Naive B cell (primary cell): ENCODE results near the gene COPZ2. TPM values are rescaled to one million over a fixed set of nuclear protein-coding genes. Genes with fewer than 3 reads are reported as not detected.
"Not testable (repeated sequence)": the region's sequence is repeated elsewhere in the genome, so short reads cannot be mapped to it uniquely, and the experiment has no call there.

ENCODE experiments used
- ATAC-seq, 2 donors: fragments of 150-1000 bp; cut with Tn5 transposase; 2 replicates each; pipeline ENCODE4 v1.10.0; 2021; ENCODE audit warnings: low read depth in 2 of 2, mild to moderate bottlenecking in 2 of 2, moderate library complexity in 2 of 2
- DNase-seq: peaks from one replicate; pipeline ENCODE4 v3.0.0; 2022
- H3K27ac Mint-ChIP-seq, 6 donors: one replicate each; pipeline ENCODE4 v1.8.0; 2020 to 2022; ENCODE audit warnings: mild to moderate bottlenecking in 6 of 6, mixed read lengths in 6 of 6, moderate library complexity in 5 of 6, inconsistent platforms in 2 of 6
- H3K27me3 Mint-ChIP-seq, 3 donors: one replicate each; pipeline ENCODE4 v1.8.0; 2021 to 2022; ENCODE audit warnings: mixed read lengths in 3 of 3, mild to moderate bottlenecking in 1 of 3
- H3K36me3 Mint-ChIP-seq, 2 donors: one replicate each; pipeline ENCODE4 v1.8.0; 2020 to 2022; ENCODE audit warnings: mixed read lengths in 2 of 2, inconsistent platforms in 1 of 2, mild to moderate bottlenecking in 1 of 2
- H3K4me1 Mint-ChIP-seq, 3 donors: one replicate each; pipeline ENCODE4 v1.8.0; 2020 to 2022; ENCODE audit warnings: mixed read lengths in 3 of 3, inconsistent platforms in 1 of 3, mild to moderate bottlenecking in 1 of 3, moderate library complexity in 1 of 3
- H3K4me3 Mint-ChIP-seq, 8 donors: one replicate each; pipeline ENCODE4 v1.8.0; 2020 to 2022; ENCODE audit warnings: mild to moderate bottlenecking in 8 of 8, mixed read lengths in 8 of 8, moderate library complexity in 8 of 8, inconsistent platforms in 2 of 8
- H3K9me3 Mint-ChIP-seq, 7 donors: one replicate each; pipeline ENCODE4 v1.8.0; 2020 to 2022; ENCODE audit warnings: mixed read lengths in 7 of 7, mild to moderate bottlenecking in 5 of 7, inconsistent platforms in 2 of 7, moderate library complexity in 1 of 7
- polyA plus RNA-seq, 6 donors: library from polyadenylated mRNA; unstranded; fragments of 300-500 nt; fragmentation: Illumina TruSeq; gene quantifications; one replicate each; pipeline ENCODE4 v1.2.3, GENCODE V29; 2021; ENCODE audit warnings: low read depth in 6 of 6

Gene COPZ2
- polyA plus RNA-seq, 6 donors from 2014 or later = 0.81 to 2.5 (median 1.6) TPM; not detected in 1

- Mint-ChIP-seq H3K27me3 (peaks cover 30 to 39% (median 37%) of the 10 kb centered on the region in 3 donors), H3K4me1 (peaks cover 0 to 7% (median 6%) of the 10 kb centered on the region in 3 donors), H3K27ac (no peak overlapping the region), H3K36me3 (no peaks in the 10 kb centered on the region), H3K4me3 (no peak overlapping the region), H3K9me3 (no peaks in the 10 kb centered on the region)
- ATAC-seq (no peak), DNase-seq (no peak)
Measured at GRCh38 chr17:48004983-48005382, 32.6 kb downstream of the COPZ2 start.

GRCh38 chr17:48003417-48004151 is 34.0 kb downstream of the COPZ2 start:
- H3K36me3 Mint-ChIP-seq = no peaks in the 10 kb centered on the region
- H3K4me1 Mint-ChIP-seq = peaks cover 0 to 7% (median 6%) of the 10 kb centered on the region in 3 donors
- ATAC-seq = no peak
- no peaks in the 10 kb centered on the region for H3K9me3 Mint-ChIP-seq
- no peak for DNase-seq
- peaks cover 21 to 34% (median 30%) of the 10 kb centered on the region in 3 donors for H3K27me3 Mint-ChIP-seq
- no peak overlapping the region for H3K27ac Mint-ChIP-seq
- H3K4me3 Mint-ChIP-seq = no peak overlapping the region

- H3K27ac Mint-ChIP-seq = no peak overlapping the region
- ATAC-seq (no peak), DNase-seq (no peak)
- H3K4me3 Mint-ChIP-seq = no peak overlapping the region
- H3K9me3 Mint-ChIP-seq = no peaks in the 10 kb centered on the region
- peaks cover 18 to 32% (median 30%) of the 10 kb centered on the region in 3 donors for H3K27me3 Mint-ChIP-seq
- peaks cover 0 to 7% (median 6%) of the 10 kb centered on the region in 3 donors for H3K4me1 Mint-ChIP-seq
- no peaks in the 10 kb centered on the region for H3K36me3 Mint-ChIP-seq
Measured at GRCh38 chr17:48002916-48003416, 34.6 kb downstream of the COPZ2 start.

- Mint-ChIP-seq H3K27me3 (peaks cover 18 to 31% (median 29%) of the 10 kb centered on the region in 3 donors), H3K36me3 (no peaks in the 10 kb centered on the region), H3K9me3 (no peaks in the 10 kb centered on the region), H3K4me3 (no peak overlapping the region), H3K27ac (no peak overlapping the region), H3K4me1 (peaks cover 0 to 7% (median 6%) of the 10 kb centered on the region in 3 donors)
- no peak for DNase-seq
- peak in 1 of 2 donors; percentile 33 for ATAC-seq
Measured at GRCh38 chr17:48002266-48002915, 35.2 kb downstream of the COPZ2 start.

- not testable (repeated sequence) for H3K9me3 Mint-ChIP-seq, H3K36me3 Mint-ChIP-seq, H3K4me3 Mint-ChIP-seq, H3K4me1 Mint-ChIP-seq, ATAC-seq, DNase-seq, H3K27ac Mint-ChIP-seq
- H3K27me3 Mint-ChIP-seq = peaks cover 13 to 25% (median 23%) of the 10 kb centered on the region in 3 donors
Measured at GRCh38 chr17:48001657-48002056, 35.9 kb downstream of the COPZ2 start.

- no peak for ATAC-seq
- H3K4me1 Mint-ChIP-seq = peaks cover 0 to 7% (median 6%) of the 10 kb centered on the region in 3 donors
- H3K27me3 Mint-ChIP-seq = peaks cover 17 to 29% (median 25%) of the 10 kb centered on the region in 3 donors
- no peak overlapping the region for H3K27ac Mint-ChIP-seq
- no peaks in the 10 kb centered on the region for H3K9me3 Mint-ChIP-seq
- no peak overlapping the region for H3K4me3 Mint-ChIP-seq
- DNase-seq = no peak
- no peaks in the 10 kb centered on the region for H3K36me3 Mint-ChIP-seq
Measured at GRCh38 chr17:48001197-48001596, 36.4 kb downstream of the COPZ2 start.

GRCh38 chr17:47999582-47999981 is 38.0 kb downstream of the COPZ2 start:
- no peak for ATAC-seq

GRCh38 chr17:47998044-47998443 is 39.6 kb downstream of the COPZ2 start:
- Mint-ChIP-seq H3K9me3 (no peaks in the 10 kb centered on the region), H3K27ac (no peak overlapping the region), H3K36me3 (no peaks in the 10 kb centered on the region), H3K4me1 (peaks cover 0 to 7% (median 6%) of the 10 kb centered on the region in 3 donors), H3K27me3 (peaks cover 9 to 31% (median 23%) of the 10 kb centered on the region in 3 donors), H3K4me3 (no peak overlapping the region)
- ATAC-seq = no peak
- no peak for DNase-seq

More at GRCh38 chr17:47999582-47999981, 38.0 kb downstream of the COPZ2 start:
- Mint-ChIP-seq H3K27ac (no peak overlapping the region), H3K4me3 (no peak overlapping the region), H3K27me3 (peaks cover 13 to 32% (median 19%) of the 10 kb centered on the region in 3 donors), H3K36me3 (no peaks in the 10 kb centered on the region), H3K9me3 (no peaks in the 10 kb centered on the region), H3K4me1 (peaks cover 0 to 7% (median 6%) of the 10 kb centered on the region in 3 donors)
- DNase-seq = no peak

GRCh38 chr17:47997586-47997985 is 40.0 kb downstream of the COPZ2 start:
- Mint-ChIP-seq H3K36me3 (no peaks in the 10 kb centered on the region), H3K4me3 (no peak overlapping the region), H3K4me1 (peaks cover 0 to 5% (median 2%) of the 10 kb centered on the region in 3 donors), H3K27ac (no peak overlapping the region), H3K9me3 (no peaks in the 10 kb centered on the region), H3K27me3 (peaks cover 7 to 29% (median 27%) of the 10 kb centered on the region in 3 donors)
- ATAC-seq (no peak), DNase-seq (no peak)

GRCh38 chr17:47996201-47996600 is 41.4 kb downstream of the COPZ2 start:
- DNase-seq = no peak
- peaks cover 5 to 30% (median 29%) of the 10 kb centered on the region in 3 donors for H3K27me3 Mint-ChIP-seq
- H3K27ac Mint-ChIP-seq = no peak overlapping the region
- no peak overlapping the region for H3K4me3 Mint-ChIP-seq
- H3K36me3 Mint-ChIP-seq = no peaks in the 10 kb centered on the region
- H3K4me1 Mint-ChIP-seq = no peaks in the 10 kb centered on the region
- H3K9me3 Mint-ChIP-seq = no peaks in the 10 kb centered on the region
- no peak for ATAC-seq

GRCh38 chr17:47995241-47995935 is 42.2 kb downstream of the COPZ2 start:
- ATAC-seq (no peak), DNase-seq (no peak)
- Mint-ChIP-seq H3K36me3 (no peaks in the 10 kb centered on the region), H3K4me1 (no peaks in the 10 kb centered on the region), H3K27me3 (peaks cover 5 to 30% (median 29%) of the 10 kb centered on the region in 3 donors), H3K4me3 (no peak overlapping the region), H3K9me3 (no peaks in the 10 kb centered on the region), H3K27ac (no peak overlapping the region)

GRCh38 chr17:47994724-47995123 is 42.9 kb downstream of the COPZ2 start:
- no peaks in the 10 kb centered on the region for H3K36me3 Mint-ChIP-seq

GRCh38 chr17:47993964-47994363 is 43.6 kb downstream of the COPZ2 start:
- Mint-ChIP-seq H3K27ac (no peak overlapping the region), H3K4me1 (no peaks in the 10 kb centered on the region), H3K9me3 (no peaks in the 10 kb centered on the region), H3K4me3 (no peak overlapping the region), H3K27me3 (peaks cover 5 to 30% (median 24%) of the 10 kb centered on the region in 3 donors), H3K36me3 (no peaks in the 10 kb centered on the region)
- no peak for DNase-seq
- ATAC-seq = no peak

More at GRCh38 chr17:47994724-47995123, 42.9 kb downstream of the COPZ2 start:
- ATAC-seq (no peak), DNase-seq (no peak)
- Mint-ChIP-seq H3K4me3 (no peak overlapping the region), H3K27ac (no peak overlapping the region), H3K4me1 (no peaks in the 10 kb centered on the region), H3K9me3 (no peaks in the 10 kb centered on the region), H3K27me3 (peaks cover 5 to 30% (median 27%) of the 10 kb centered on the region in 3 donors)
